ENCODE measurements around the gene MPDZ.
A peak's percentile ranks its signal among the peaks of the same experiment; 100 is the strongest.

MPDZ gene

GRCh38 chr9:13088720-13089427 is 190.6 kb downstream of the MPDZ start:
- H3K4me3 ChIP-seq = no peak overlapping the region
- no peak for TF ChIP-seq Cebpa-rat (IDR thresholded peaks at IDR 0.05)
- 0 out of 20 replicates have a peak, but pooled peaks cover 0 to 4% (median 0%) of the 10 kb centered on the region in 10 experiments for H3K4me1 ChIP-seq
- H3K27me3 ChIP-seq = no peaks in the 10 kb centered on the region
- peak overlapping the region in 2 of 11 experiments; percentile 10 to 57; a peak in 1 of 22 replicates for H3K4me2 ChIP-seq
- H3K9me3 ChIP-seq (replicated peaks in 1 of 11) = no peaks in the 10 kb centered on the region
- H3K36me3 ChIP-seq = no peaks in the 10 kb centered on the region
- 0 out of 22 replicates have a peak overlapping the region, but pooled peaks of 1 of the 11 experiments have one; percentile 23 for H3K9ac ChIP-seq
- H4K20me1 ChIP-seq = no peaks in the 10 kb centered on the region
- H3K27ac ChIP-seq = no peak overlapping the region

- no peak for TF ChIP-seq Cebpa-rat (IDR thresholded peaks at IDR 0.05)
- H3K27me3 ChIP-seq = no peaks in the 10 kb centered on the region
- no peak overlapping the region for H3K9ac ChIP-seq
- no peaks in the 10 kb centered on the region for H4K20me1 ChIP-seq
- no peak overlapping the region for H3K27ac ChIP-seq
- H3K4me3 ChIP-seq = no peak overlapping the region
- H3K4me2 ChIP-seq = no peak overlapping the region
- 0 out of 20 replicates have a peak, but pooled peaks cover 0 to 3% (median 0%) of the 10 kb centered on the region in 10 experiments for H3K4me1 ChIP-seq
- H3K9me3 ChIP-seq (replicated peaks in 1 of 11) = peaks cover 0 to 4% (median 0%) of the 10 kb centered on the region in 11 experiments; a peak in 2 of 22 replicates
- no peaks in the 10 kb centered on the region for H3K36me3 ChIP-seq
Observed at GRCh38 chr9:13083963-13084528, 195.4 kb downstream of the MPDZ start.

- Histone ChIP-seq H3K9me3 (replicated peaks in 1 of 11) (peaks cover 0 to 4% (median 0%) of the 10 kb centered on the region in 11 experiments; a peak in 2 of 22 replicates), H3K36me3 (no peaks in the 10 kb centered on the region), H3K27me3 (no peaks in the 10 kb centered on the region), H3K4me1 (no peaks in the 10 kb centered on the region), H3K4me3 (no peak overlapping the region), H3K9ac (no peak overlapping the region), H3K27ac (no peak overlapping the region), H4K20me1 (no peaks in the 10 kb centered on the region), H3K4me2 (no peak overlapping the region)
- no peak for TF ChIP-seq Cebpa-rat (IDR thresholded peaks at IDR 0.05)
Observed at GRCh38 chr9:13083366-13083765, 196.1 kb downstream of the MPDZ start.

GRCh38 chr9:13082796-13083195 is 196.7 kb downstream of the MPDZ start:
- no peaks in the 10 kb centered on the region for H3K36me3 ChIP-seq
- TF ChIP-seq Cebpa-rat (IDR thresholded peaks at IDR 0.05) = no peak
- H3K9me3 ChIP-seq (replicated peaks in 1 of 11) = peaks cover 0 to 4% (median 0%) of the 10 kb centered on the region in 11 experiments; a peak in 2 of 22 replicates
- H3K27ac ChIP-seq = no peak overlapping the region
- H4K20me1 ChIP-seq = no peaks in the 10 kb centered on the region
- H3K4me3 ChIP-seq = no peak overlapping the region
- no peaks in the 10 kb centered on the region for H3K27me3 ChIP-seq
- no peak overlapping the region for H3K4me2 ChIP-seq
- H3K9ac ChIP-seq = no peak overlapping the region
- no peaks in the 10 kb centered on the region for H3K4me1 ChIP-seq

- Histone ChIP-seq H3K4me2 (no peak overlapping the region), H3K4me3 (no peak overlapping the region), H3K36me3 (no peaks in the 10 kb centered on the region), H4K20me1 (no peaks in the 10 kb centered on the region), H3K9me3 (replicated peaks in 1 of 11) (peaks cover 0 to 10% (median 0%) of the 10 kb centered on the region in 11 experiments; a peak in 4 of 22 replicates), H3K4me1 (no peaks in the 10 kb centered on the region), H3K9ac (no peak overlapping the region), H3K27me3 (no peaks in the 10 kb centered on the region), H3K27ac (no peak overlapping the region)
- TF ChIP-seq Cebpa-rat (IDR thresholded peaks at IDR 0.05) = no peak
Observed at GRCh38 chr9:13078164-13078563, 201.3 kb downstream of the MPDZ start.

- Histone ChIP-seq H3K4me3 (no peak overlapping the region), H3K4me2 (no peak overlapping the region), H3K4me1 (no peaks in the 10 kb centered on the region), H3K27me3 (no peaks in the 10 kb centered on the region), H3K9me3 (replicated peaks in 1 of 11) (peaks cover 0 to 10% (median 0%) of the 10 kb centered on the region in 11 experiments; a peak in 4 of 22 replicates), H3K36me3 (no peaks in the 10 kb centered on the region), H4K20me1 (no peaks in the 10 kb centered on the region), H3K9ac (no peak overlapping the region), H3K27ac (no peak overlapping the region)
- no peak for TF ChIP-seq Cebpa-rat (IDR thresholded peaks at IDR 0.05)
Observed at GRCh38 chr9:13076616-13077015, 202.9 kb downstream of the MPDZ start.

- Histone ChIP-seq H3K4me2 (no peak overlapping the region), H3K36me3 (no peaks in the 10 kb centered on the region), H3K27me3 (no peaks in the 10 kb centered on the region), H3K9me3 (replicated peaks in 1 of 11) (peaks cover 0 to 10% (median 0%) of the 10 kb centered on the region in 11 experiments; a peak in 2 of 22 replicates), H3K9ac (no peak overlapping the region), H3K4me3 (no peak overlapping the region), H4K20me1 (no peaks in the 10 kb centered on the region), H3K27ac (no peak overlapping the region), H3K4me1 (no peaks in the 10 kb centered on the region)
- no peak for TF ChIP-seq Cebpa-rat (IDR thresholded peaks at IDR 0.05)
Observed at GRCh38 chr9:13071921-13072320, 207.6 kb downstream of the MPDZ start.

- Histone ChIP-seq H3K27ac (no peak overlapping the region), H3K4me3 (no peak overlapping the region), H3K9ac (no peak overlapping the region), H3K27me3 (no peaks in the 10 kb centered on the region), H3K9me3 (replicated peaks in 1 of 11) (peaks cover 0 to 10% (median 0%) of the 10 kb centered on the region in 11 experiments; a peak in 2 of 22 replicates), H4K20me1 (no peaks in the 10 kb centered on the region), H3K36me3 (no peaks in the 10 kb centered on the region), H3K4me1 (no peaks in the 10 kb centered on the region), H3K4me2 (no peak overlapping the region)
- TF ChIP-seq Cebpa-rat (IDR thresholded peaks at IDR 0.05) = no peak
Observed at GRCh38 chr9:13070612-13071595, 208.6 kb downstream of the MPDZ start.

- Histone ChIP-seq H3K4me2 (no peak overlapping the region), H4K20me1 (no peaks in the 10 kb centered on the region), H3K27ac (no peak overlapping the region), H3K36me3 (no peaks in the 10 kb centered on the region), H3K4me1 (no peaks in the 10 kb centered on the region; a peak in 1 of 20 replicates), H3K9ac (no peak overlapping the region), H3K27me3 (no peaks in the 10 kb centered on the region), H3K9me3 (replicated peaks in 1 of 11) (peaks cover 0 to 4% (median 0%) of the 10 kb centered on the region in 11 experiments; a peak in 2 of 22 replicates), H3K4me3 (no peak overlapping the region)
- no peak for TF ChIP-seq Cebpa-rat (IDR thresholded peaks at IDR 0.05)
Observed at GRCh38 chr9:13069498-13069897, 210.0 kb downstream of the MPDZ start.
